ENCODE measurements around the gene KIAA0930.

The KIAA0930 gene

GRCh38 chr22:45179276-45180049, 61.2 kb downstream of the KIAA0930 start:
- no peak for DNase-seq

- no peak for DNase-seq
These were observed 67.7 kb downstream of the KIAA0930 start for GRCh38 chr22:45172881-45173585.

GRCh38 chr22:45171830-45172229, 68.9 kb downstream of the KIAA0930 start:
- DNase-seq = no peak

GRCh38 chr22:45169591-45170466, 70.9 kb downstream of the KIAA0930 start:
- DNase-seq = no peak

GRCh38 chr22:45166932-45167331, 73.8 kb downstream of the KIAA0930 start:
- no peak for DNase-seq

GRCh38 chr22:45164270-45165088, 76.2 kb downstream of the KIAA0930 start:
- DNase-seq = peak; percentile 47

GRCh38 chr22:45163451-45164269, 77.0 kb downstream of the KIAA0930 start, which contains the start of gene NUP50:
NUP50 (plus strand) TSS chr22:45163925; CDS start chr22:45168178, 4,253 bp downstream.
- peak; percentile 97 for DNase-seq

GRCh38 chr22:45163099-45163450, 77.6 kb downstream of the KIAA0930 start:
- DNase-seq = no peak

GRCh38 chr22:45162531-45162930, 78.2 kb downstream of the KIAA0930 start:
- DNase-seq = no peak

- no peak for DNase-seq
These were observed 80.8 kb downstream of the KIAA0930 start for GRCh38 chr22:45159652-45160462.

GRCh38 chr22:45157907-45158306, 82.8 kb downstream of the KIAA0930 start:
- no peak for DNase-seq

GRCh38 chr22:45155050-45155840, 85.4 kb downstream of the KIAA0930 start:
- no peak for DNase-seq

- no peak for DNase-seq
These were observed 86.3 kb downstream of the KIAA0930 start for GRCh38 chr22:45154383-45154782.

- no peak for DNase-seq
These were observed 89.2 kb downstream of the KIAA0930 start for GRCh38 chr22:45151503-45151902.

GRCh38 chr22:45150139-45150538, 90.6 kb downstream of the KIAA0930 start:
- DNase-seq = no peak

- no peak for DNase-seq
These were observed 91.0 kb downstream of the KIAA0930 start for GRCh38 chr22:45149671-45150070.

- DNase-seq = no peak
These were observed 95.8 kb downstream of the KIAA0930 start for GRCh38 chr22:45144916-45145315.

GRCh38 chr22:45142376-45142775, 98.3 kb downstream of the KIAA0930 start:
- DNase-seq = no peak
